22Rv1 (cell line): Measurements from ENCODE around the gene PDZD7.
A peak's percentile ranks its signal among the peaks of the same experiment; 100 is the strongest.

Experiments
- H3K27ac ChIP-seq: fragments of 450-650 bp; 2 replicates; pipeline ENCODE4 v1.5.1; 2017
- ZFX ChIP-seq: fragments of 450-650 bp; IDR thresholded peaks from 2 replicates; pipeline ENCODE4 v1.6.1; 2017; ENCODE audit warnings: antibody characterized with exemption, borderline replicate concordance
- TF ChIP-seq, protein P1 (sequence below): fragments of 450-650 bp; IDR thresholded peaks from 2 replicates; pipeline ENCODE4 v1.5.1; 2017; ENCODE audit warnings: mild to moderate bottlenecking

The PDZD7 gene

DNA sequence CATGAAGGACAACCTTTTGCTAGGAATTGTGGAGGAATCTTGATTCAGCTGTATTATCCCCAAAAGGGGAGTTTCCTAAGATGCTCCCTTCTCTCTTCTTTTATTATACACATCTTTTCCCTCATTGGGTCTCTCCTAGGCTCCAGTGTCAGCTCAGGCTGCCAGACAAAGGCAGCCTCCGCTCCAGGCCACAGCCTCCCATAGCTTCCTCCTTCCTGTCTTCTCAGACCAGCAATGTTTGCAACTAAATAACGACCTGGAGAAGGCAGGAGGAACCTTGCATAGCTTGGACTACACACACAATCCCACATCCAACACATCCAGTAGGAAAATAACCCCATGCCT lies 12.4 kb upstream of the PDZD7 start:
- TF ChIP-seq, protein P1, sequence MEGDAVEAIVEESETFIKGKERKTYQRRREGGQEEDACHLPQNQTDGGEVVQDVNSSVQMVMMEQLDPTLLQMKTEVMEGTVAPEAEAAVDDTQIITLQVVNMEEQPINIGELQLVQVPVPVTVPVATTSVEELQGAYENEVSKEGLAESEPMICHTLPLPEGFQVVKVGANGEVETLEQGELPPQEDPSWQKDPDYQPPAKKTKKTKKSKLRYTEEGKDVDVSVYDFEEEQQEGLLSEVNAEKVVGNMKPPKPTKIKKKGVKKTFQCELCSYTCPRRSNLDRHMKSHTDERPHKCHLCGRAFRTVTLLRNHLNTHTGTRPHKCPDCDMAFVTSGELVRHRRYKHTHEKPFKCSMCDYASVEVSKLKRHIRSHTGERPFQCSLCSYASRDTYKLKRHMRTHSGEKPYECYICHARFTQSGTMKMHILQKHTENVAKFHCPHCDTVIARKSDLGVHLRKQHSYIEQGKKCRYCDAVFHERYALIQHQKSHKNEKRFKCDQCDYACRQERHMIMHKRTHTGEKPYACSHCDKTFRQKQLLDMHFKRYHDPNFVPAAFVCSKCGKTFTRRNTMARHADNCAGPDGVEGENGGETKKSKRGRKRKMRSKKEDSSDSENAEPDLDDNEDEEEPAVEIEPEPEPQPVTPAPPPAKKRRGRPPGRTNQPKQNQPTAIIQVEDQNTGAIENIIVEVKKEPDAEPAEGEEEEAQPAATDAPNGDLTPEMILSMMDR = no peak
- no peak for TF ChIP-seq ZFX
- peak overlapping the region; percentile 99 for H3K27ac ChIP-seq

DNA sequence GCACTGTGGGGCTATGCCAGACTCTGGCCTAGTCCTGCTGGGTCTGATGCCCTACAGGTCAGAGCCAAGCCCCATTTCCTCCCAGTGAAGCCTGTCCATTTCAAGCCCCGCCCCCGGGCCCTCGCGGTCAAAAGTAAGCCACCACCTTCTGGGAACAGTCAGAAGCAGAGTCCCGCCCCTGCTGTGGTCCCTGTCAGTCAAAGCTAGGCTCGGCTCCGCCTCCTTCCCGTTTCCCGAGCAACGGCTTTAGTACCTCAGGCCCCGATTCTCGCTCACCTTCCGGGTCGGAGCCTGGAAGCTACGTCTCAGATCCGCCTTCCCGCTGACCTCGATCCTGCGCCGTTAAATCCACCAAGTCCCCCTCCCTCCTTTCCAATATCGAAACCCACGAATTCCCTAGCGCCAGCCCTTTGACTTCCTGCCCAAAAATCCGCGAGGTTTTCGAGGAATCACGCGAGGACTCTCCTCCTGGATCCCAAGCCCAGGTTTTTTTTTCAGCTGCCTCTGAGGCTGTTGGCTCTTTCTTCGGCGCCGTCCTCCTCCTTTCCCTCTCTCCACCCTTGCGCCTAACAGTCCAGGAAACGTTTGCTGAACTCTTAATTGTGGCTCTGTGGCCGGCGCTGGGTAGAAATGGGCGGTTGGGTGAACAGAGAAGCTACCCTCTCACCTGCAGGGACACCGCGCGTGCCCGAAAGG lies 11.9 kb upstream of the PDZD7 start:
- peak overlapping the region; percentile 99 for H3K27ac ChIP-seq
- TF ChIP-seq, protein P1 = no peak
- TF ChIP-seq ZFX = no peak

DNA sequence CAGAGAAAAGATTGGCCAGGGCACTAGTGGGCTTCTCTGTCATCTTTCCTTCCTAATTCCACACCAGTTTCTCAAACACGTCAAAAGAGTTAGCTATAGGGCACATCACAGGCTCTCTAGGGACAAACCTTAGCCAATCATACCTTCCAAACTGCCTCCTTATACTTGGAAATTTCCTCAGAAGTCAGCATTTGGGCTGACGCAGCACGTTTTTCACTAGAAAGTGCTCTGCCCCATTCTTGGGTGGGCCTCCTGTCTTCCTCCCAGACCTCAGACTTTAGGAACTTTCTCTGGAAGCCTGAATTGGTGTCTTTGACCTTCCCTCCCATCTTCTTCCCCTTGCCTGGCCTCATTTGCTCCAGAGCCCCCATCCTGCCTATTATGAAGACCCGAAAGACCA lies 11.2 kb upstream of the PDZD7 start:
- TF ChIP-seq ZFX = no peak
- TF ChIP-seq, protein P1 = no peak
- H3K27ac ChIP-seq = peak overlapping the region; percentile 99

DNA sequence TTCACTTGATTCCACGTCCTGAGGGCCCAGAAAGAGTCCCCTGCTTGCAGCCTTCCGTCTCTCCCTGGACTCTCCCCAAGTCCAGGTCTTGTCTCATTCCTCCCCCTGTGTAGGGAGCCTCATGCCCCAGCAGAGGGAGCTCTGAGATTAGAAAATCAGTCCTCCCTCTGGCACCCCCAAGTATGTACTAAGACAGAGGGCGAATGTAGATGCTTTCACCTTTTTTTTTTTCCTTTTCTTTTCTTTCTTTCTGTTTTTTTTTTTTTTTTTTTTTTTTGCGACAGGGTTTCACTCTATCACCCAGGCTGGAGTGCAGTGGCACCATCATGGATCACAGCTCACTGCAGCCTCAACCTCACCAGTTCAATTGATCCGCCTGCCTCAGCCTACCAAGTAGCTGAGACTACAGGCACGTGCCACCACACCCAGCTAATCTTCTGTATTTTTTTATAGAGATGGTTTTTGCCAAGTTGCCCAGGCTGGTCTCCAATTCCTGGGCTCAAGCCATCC lies 10.4 kb upstream of the PDZD7 start:
- peak overlapping the region; percentile 99 for H3K27ac ChIP-seq
- no peak for TF ChIP-seq ZFX
- TF ChIP-seq, protein P1 = peak; percentile 81

DNA sequence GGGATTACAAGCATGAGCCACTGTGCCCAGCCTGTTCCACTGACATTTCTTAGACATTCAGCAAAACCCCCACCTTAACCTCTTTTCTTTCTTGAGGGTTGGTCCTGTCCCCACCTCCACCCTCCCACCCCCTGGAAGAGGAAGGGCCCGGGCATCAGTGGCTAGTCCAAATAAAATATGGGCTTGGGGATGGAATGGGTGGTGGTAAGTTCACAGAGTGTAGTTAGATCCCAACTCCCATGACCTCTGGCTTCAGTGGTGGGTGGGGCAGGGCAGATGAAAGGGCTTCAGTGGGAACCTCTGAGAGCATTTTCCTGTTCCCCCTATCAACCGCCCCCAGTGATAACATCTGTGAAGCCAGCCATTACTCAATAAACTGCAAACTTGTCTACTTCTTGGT lies 9.9 kb upstream of the PDZD7 start:
- no peak for TF ChIP-seq ZFX
- TF ChIP-seq, protein P1 = no peak

DNA sequence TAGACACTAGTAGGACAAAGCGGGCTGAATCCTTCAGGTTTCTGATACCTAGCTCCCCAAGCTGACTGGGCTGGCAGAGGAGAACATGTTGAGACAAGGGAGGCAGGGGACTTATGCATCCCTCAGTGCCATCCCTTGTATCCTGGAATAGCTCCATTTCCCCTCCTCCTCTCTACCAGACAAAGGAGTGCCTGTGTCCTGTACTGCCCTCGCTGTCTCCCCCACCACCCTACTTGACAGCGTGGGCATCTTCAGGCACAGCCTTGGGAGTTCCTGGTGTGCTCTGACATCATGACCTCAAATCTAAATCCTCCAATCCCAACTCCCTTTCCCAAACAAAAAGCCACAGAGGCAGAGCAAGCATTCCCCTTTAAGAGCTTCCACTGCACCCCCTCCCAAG lies 9.1 kb upstream of the PDZD7 start:
- TF ChIP-seq, protein P1 = no peak
- peak overlapping the region; percentile 99; the same call in 1 of the 2 replicates for H3K27ac ChIP-seq

More for the DNA sequence above, 9.9 kb upstream of the PDZD7 start:
- H3K27ac ChIP-seq = peak overlapping the region; percentile 99

DNA sequence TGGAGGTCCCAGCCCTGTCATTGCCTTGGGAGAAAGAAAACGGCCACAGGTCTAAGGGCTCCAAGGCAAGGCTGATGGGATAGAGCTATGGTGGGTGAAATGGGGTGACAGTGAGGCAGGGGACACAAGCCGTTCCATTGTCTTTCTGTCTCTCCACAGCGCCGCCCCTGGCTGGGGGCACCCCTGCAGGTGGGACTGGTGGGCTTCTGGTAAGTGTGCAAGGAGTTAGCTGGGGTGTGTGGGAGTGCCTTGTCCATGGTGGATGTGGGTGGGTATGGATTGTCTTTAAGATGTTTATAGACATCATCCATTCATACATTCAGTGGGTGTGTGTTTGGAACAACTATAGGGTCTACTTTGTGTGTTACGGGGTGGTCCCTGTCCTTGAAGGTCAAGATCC lies 7.6 kb upstream of the PDZD7 start:
- peak overlapping the region; percentile 99; the same call in 1 of the 2 replicates for H3K27ac ChIP-seq
- TF ChIP-seq, protein P1 = no peak
- no peak for TF ChIP-seq ZFX
